Stimulated activated CD4-positive, alpha-beta T cell treated with anti-CD3 and anti-CD28 coated beads, TNF-alpha, amount 100 ng/mL, for 1 hour (primary cell): ENCODE results near the gene IKZF5.

Experiments used
- DNase-seq, 3 donors: peaks; one replicate each; pipeline ENCODE4 v3.0.0-alpha.2; 2020; ENCODE audit warnings: low read depth in 3 of 3, low spot score in 1 of 3

IKZF5 gene

GRCh38 chr10:123017421-123018165, 9.0 kb upstream of the IKZF5 start:
- DNase-seq: no peak

GRCh38 chr10:123016228-123016627, 7.6 kb upstream of the IKZF5 start:
- DNase-seq: no peak

DNA sequence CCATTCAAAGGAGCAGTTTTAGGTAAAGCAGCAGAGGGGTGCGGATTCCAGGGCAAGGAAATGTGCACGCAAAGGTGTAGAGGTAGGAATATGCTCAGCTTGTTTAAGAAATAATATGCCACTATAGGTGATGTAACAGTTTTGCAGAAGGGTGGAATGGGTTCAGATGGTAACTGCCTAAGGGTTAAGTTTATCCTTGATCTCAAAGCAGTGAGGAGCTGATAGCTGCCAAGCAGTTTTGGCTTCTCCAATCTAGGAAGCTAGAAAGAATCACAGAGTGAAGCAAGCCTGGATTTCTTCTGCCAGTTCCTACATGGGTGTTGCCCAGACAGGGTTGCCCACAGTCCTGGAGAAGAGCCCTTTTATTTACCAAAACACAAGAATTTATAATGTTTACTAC, 6.2 kb upstream of the IKZF5 start:
- no peak for DNase-seq

DNA sequence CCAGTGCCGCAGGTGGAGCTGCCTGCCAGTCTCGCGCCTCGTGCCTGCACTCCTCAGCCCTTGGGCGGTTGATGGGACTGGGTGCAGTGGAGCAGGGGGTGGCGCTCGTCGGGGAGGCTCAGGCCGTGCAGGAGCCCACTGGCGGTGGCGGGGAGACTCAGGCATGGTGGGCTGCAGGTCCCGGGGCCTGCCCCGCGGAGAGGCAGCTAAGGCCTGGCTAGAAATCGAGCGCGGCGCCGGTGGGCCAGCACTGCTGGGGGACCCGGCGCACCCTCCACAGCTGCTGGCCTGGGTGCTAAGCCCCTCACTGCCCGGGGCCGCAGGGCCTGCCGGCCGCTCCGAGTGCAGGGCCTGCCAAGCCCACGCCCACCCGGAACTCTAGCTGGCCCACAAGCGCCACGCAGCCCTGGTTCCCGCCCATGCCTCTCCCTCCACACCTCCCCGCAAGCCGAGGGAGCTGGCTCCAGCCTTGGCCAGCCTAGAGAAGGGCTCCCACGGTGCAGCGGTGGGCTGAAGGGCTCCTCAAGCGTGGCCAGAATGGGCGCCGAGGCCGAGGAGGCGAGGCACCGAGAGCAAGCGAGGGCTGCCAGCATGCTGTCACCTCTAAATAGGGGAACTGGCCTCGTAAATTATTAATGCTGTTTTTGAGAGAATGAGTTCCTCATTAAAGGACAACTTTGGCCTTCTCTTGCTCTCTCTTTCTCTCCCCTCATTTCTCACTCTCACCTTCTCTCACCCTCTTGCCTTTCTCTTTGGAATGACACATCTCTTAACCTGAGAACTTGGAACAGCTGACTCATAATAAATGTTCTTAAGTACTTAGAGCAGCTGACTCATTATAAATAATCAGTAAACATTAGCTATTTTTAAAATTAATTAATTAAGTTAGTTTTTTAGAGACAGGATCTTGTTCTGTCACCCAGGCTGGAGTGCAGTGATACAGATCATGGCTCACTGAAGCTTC, 5.1 kb upstream of the IKZF5 start:
- DNase-seq: no peak

- no peak for DNase-seq
Measured at GRCh38 chr10:123011987-123012386, 3.4 kb upstream of the IKZF5 start.

- no peak for DNase-seq
Measured at GRCh38 chr10:123009105-123009820, 668 bp upstream of the IKZF5 start.

DNA sequence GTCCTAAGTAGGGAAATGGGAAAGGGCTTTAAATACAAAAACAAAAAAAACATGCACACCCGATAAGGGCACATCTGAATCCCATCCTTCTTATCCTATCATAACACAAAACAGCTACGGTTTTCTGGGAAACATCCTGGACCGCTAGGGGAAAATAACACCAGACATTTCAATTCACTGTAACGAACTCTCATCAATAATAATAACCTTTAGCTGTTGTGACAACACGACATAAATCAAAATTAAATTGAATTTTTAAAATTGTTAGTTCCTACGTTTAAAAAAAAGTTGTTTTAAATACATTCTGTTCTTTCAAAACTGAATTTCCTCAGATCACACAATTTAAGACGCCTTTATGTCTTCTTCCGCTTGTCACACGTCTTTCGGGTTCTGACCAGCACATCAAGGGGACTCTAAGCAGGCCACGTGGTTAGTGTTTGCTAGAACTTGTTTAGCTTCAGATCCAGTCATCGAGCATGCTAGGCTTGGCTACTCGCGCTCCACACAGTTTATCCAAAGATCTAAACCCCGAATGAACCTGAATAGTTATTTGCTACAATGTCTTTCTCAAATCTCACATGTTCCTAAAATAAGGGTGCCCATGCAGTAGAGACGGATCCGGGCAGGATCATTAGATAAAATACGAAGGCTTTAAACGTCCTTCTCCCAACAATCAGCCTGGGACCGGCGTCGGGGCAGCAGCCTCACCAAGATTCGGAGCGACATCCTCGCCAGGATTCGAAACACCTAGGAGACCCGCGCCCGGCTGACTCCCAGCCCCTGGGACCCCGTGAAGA, 839 bp downstream of the IKZF5 start:
- DNase-seq: peak in 1 of 3 donors; percentile 3

DNA sequence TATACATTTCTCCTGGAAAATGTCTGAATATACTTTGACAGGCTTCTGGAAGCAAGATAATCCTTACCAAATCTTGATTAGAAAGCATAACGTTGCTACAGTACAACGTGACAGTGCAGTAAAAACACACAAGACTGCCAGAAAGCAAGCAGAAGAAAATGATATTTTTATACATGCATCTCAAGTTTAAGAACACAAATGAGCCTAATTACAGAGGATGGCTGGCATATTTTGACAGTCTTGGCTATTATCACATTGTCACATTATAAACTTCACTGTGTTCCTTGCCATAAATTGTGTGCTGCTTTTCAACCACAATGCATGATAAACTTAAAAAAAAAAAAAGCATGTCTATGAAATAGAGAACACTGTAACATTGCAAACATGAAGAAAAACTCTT, 4.3 kb downstream of the IKZF5 start:
- DNase-seq: no peak

- no peak for DNase-seq
Measured at GRCh38 chr10:123001370-123001769, 7.2 kb downstream of the IKZF5 start.

- DNase-seq: no peak
Measured at GRCh38 chr10:123000155-123000554, 8.4 kb downstream of the IKZF5 start.

GRCh38 chr10:122999347-122999746, 9.2 kb downstream of the IKZF5 start:
- no peak for DNase-seq

DNA sequence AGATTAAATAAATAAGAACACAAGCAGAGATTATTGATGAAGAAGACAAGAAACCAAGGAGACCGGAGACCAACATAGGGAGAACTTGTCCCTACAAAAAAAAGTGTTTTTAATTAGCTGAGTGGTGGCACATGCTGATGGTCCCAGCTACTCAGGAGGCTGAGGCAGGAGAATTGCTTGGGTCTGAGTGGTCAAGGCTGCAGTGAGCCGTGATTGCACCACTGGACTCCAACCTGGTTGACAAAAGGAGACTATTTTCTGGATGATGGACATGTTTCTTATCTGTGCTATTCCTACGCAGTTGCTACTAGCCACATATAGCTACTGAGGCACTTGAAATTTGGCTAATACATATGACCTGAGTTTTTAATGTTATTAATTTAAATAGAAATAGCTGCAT, 9.7 kb downstream of the IKZF5 start:
- DNase-seq: no peak

DNA sequence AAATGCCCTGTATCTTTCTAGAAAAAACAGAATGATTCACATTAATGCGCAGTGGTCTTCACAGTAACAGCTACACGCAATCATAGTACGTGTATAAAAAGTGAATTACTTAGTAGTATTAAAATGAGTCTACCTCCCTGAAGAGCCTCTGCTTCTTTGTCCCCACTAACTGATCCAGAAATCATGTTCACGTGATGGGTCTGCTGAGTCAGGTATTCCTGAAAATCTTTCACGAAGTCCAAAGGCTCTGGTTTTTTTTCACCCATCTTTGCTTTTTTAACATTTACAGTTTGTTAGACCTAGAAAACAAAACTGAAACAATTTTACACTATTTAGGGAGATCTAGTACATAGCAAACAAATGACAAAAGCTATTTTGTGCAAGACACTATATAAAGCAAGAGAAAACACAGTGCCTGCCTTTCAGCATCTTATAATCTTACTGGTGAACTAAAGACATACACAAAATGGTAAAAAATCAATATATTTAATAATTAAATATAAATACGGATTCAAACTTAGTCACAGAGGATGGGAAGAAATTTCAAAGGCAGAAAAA, 10.2 kb downstream of the IKZF5 start:
- DNase-seq: no peak

DNA sequence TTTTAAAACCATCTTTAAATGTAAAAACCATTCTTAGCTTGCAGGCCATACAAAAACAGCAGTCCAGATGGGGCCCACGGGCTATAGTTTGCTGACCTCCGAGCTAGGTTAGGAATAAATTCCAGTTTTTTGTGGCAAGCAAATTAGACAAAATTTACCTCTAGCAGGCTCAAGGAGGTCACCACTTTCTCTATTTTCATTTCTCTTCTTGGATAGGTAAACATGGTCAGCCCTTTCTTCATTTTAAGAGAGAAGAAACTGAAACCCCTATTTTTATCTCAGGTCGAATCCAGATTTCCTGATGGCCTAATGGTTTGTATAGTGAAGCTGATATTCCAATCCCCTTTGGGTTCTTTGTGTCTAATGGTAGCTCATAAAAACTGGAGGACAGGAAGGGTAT, 10.7 kb downstream of the IKZF5 start:
- no peak for DNase-seq

DNA sequence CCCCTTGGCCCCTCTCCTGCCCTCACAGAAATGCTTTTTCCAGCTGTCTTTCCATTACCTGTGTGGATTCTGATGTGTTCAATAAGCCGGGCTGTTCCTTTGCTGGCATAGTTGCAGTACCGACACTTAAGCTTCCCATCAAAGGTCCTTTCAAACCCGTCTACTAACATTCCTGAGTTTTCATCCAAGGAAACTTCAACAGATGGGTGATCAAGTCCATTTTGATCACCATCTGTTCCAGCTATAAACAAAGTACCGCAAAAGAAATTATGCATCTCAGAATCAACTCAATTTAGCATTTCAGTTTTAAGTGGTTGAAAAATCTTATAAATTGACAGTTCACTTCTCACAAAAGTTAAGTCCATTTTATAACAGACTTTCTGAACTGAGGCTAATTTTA, 12.7 kb downstream of the IKZF5 start:
- no peak for DNase-seq

DNA sequence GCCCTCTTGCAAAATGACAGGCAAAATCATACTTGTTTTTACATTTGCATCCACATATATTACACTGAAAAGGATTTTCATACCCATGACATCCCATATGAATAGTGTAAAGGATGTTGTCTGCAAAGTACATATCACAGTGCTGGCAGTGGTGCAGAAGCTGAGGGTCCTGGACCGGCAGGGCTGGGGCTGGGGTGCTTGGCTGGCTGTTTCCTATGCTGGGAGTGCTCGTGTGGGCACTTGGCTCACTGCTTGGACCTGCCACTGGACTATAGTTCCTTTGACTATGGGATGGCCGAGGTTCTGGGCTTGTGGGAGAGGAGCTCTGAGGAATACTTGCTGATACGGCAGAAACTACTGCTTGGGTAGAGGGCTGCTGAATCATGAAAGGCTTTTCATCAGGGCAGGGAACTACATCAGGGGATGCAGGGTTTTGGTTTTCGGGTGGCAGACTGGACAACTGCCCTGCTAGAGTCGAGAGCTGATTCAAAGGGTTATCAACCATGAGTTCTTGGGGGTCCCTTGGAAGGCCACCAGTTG, 14.7 kb downstream of the IKZF5 start:
- DNase-seq: no peak

DNA sequence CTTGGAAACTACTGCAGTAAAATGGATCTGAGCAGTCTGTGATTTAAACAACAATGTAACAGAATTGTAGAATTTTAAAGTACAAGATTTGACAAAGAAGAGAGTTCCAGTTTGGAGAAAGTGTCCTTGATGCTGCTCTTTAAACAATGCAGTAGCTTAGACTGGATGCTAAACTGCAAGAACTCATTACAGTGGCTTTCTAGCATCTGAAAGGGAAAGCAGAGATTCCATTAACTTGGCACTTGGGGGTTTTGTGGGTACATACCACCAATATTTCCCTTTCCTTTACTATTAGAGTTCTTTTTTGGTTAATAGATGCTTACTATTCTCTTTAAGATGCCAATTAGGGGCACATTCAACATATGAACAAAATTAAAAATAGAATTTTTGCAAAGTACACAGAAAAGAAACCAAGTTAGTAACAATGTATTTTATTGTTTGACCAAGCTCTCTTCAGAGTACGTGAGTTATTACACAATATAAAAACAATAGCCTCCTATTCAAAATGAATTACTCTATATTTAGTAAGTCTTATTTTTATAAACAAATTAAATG, 16.5 kb downstream of the IKZF5 start:
- no peak for DNase-seq

DNA sequence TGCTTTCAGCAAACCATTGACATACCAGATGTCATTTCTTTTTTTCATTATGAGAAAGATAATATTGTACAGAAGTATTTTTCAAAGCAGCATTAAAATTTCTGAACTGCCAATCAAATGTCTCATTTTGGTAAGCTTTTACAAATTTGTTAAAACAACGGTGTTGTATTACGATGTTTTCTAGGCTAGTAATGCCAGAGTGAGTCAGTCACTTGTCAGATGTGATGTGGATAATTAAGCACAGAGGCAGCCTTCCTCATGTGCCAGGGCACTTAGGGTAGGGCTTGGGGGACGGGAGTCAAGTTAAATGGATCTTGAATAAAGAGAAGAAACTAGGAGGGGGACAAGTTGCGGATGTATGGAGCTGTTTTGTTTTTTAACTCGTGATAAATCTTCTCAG, 18.3 kb downstream of the IKZF5 start:
- no peak for DNase-seq

- DNase-seq: no peak
Measured at GRCh38 chr10:122988501-122988900, 20.1 kb downstream of the IKZF5 start.

- DNase-seq: no peak
Measured at GRCh38 chr10:122986335-122986734, 22.3 kb downstream of the IKZF5 start.
